Measurements from ENCODE around the gene ARID3C. TPM values are rescaled to one million over a fixed set of nuclear protein-coding genes. Genes with fewer than 3 reads are reported as not detected.

Gene ARID3C
- total RNA-seq, 1 experiment from 2014 or later = not detected

- Histone ChIP-seq H3K36me3 (ENCODE audit: low read depth) (no peaks in the 10 kb centered on the region), H3K9me3 (ENCODE audit: insufficient read depth, low read depth) (no peaks in the 10 kb centered on the region), H3K27ac (no peak overlapping the region), H3K79me2 (ENCODE audit: low read depth) (no peaks in the 10 kb centered on the region), H3F3A (ENCODE audit: insufficient read depth, low read depth) (peaks cover 4% of the 10 kb centered on the region; the same call in 1 of the 2 replicates), H3K4me3 (no peak overlapping the region), H3K4me2 (no peak overlapping the region), H3K9me2 (ENCODE audit: insufficient read depth) (no peaks in the 10 kb centered on the region), H3K27me3 (ENCODE audit: insufficient read depth, low read depth) (no peaks in the 10 kb centered on the region), H3K4me1 (replicated peaks; ENCODE audit: insufficient read depth) (no peaks in the 10 kb centered on the region), H2AFZ (no peak overlapping the region), H4K20me1 (ENCODE audit: insufficient read depth) (no peaks in the 10 kb centered on the region)
- intact Hi-C loops (cut with micrococcal nuclease; ENCODE audit: unreplicated experiment) = no loop called here
- DNase-seq = peak in 1 of 2 experiments; percentile 41
- no peak for TF ChIP-seq EZH2 (IDR thresholded peaks at IDR 0.05; ENCODE audit: low read depth)
- TF ChIP-seq, protein P1, sequence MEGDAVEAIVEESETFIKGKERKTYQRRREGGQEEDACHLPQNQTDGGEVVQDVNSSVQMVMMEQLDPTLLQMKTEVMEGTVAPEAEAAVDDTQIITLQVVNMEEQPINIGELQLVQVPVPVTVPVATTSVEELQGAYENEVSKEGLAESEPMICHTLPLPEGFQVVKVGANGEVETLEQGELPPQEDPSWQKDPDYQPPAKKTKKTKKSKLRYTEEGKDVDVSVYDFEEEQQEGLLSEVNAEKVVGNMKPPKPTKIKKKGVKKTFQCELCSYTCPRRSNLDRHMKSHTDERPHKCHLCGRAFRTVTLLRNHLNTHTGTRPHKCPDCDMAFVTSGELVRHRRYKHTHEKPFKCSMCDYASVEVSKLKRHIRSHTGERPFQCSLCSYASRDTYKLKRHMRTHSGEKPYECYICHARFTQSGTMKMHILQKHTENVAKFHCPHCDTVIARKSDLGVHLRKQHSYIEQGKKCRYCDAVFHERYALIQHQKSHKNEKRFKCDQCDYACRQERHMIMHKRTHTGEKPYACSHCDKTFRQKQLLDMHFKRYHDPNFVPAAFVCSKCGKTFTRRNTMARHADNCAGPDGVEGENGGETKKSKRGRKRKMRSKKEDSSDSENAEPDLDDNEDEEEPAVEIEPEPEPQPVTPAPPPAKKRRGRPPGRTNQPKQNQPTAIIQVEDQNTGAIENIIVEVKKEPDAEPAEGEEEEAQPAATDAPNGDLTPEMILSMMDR (conservative IDR thresholded peaks at IDR 0.05) = no peak
- CTCF ChIA-PET = no interaction called here
- POLR2A ChIA-PET (ENCODE audit: unreplicated experiment) = no interaction called here
- no TSS peak for BruUV-seq (replicated peaks)
Measured at GRCh38 chr9:34659592-34660253, 30.9 kb upstream of the ARID3C start.

DNA sequence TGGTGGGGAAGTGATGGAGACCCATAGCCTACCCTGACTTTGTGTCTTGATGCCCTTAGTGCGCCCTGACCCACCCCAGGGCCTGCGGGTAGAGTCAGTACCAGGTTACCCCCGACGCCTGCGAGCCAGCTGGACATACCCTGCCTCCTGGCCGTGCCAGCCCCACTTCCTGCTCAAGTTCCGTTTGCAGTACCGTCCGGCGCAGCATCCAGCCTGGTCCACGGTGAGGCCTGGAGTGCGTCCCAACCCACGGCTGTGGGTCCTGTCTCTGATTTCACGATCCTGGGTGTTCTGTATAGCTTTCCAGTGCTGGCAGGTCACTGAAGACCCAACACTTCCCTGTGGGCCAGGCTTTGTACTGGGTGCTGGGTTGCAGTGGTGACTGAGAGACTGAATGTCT is 29.6 kb upstream of the ARID3C start:
- no peak for TF ChIP-seq EZH2 (IDR thresholded peaks at IDR 0.05; ENCODE audit: low read depth)
- TF ChIP-seq, protein P1 (conservative IDR thresholded peaks at IDR 0.05) = no peak
- BruUV-seq (replicated peaks) = no TSS peak
- Histone ChIP-seq H3K9me2 (ENCODE audit: insufficient read depth) (no peaks in the 10 kb centered on the region), H3K36me3 (ENCODE audit: low read depth) (no peaks in the 10 kb centered on the region), H4K20me1 (ENCODE audit: insufficient read depth) (no peaks in the 10 kb centered on the region), H2AFZ (no peak overlapping the region), H3K27me3 (ENCODE audit: insufficient read depth, low read depth) (no peaks in the 10 kb centered on the region), H3K4me1 (replicated peaks; ENCODE audit: insufficient read depth) (no peaks in the 10 kb centered on the region), H3K79me2 (ENCODE audit: low read depth) (no peaks in the 10 kb centered on the region), H3K4me3 (no peak overlapping the region), H3K27ac (no peak overlapping the region), H3F3A (ENCODE audit: insufficient read depth, low read depth) (no peaks in the 10 kb centered on the region), H3K4me2 (no peak overlapping the region), H3K9me3 (ENCODE audit: insufficient read depth, low read depth) (no peaks in the 10 kb centered on the region)
- intact Hi-C loops (cut with micrococcal nuclease; ENCODE audit: unreplicated experiment) = no loop called here
- ChIA-PET POLR2A (ENCODE audit: unreplicated experiment) (no interaction called here), CTCF (no interaction called here)
- no peak for DNase-seq

- Histone ChIP-seq H3K4me1 (replicated peaks; ENCODE audit: insufficient read depth) (peaks cover 8% of the 10 kb centered on the region), H3K9me3 (ENCODE audit: insufficient read depth, low read depth) (no peaks in the 10 kb centered on the region), H3K36me3 (ENCODE audit: low read depth) (no peaks in the 10 kb centered on the region), H3K27ac (no peak overlapping the region), H3K79me2 (ENCODE audit: low read depth) (no peaks in the 10 kb centered on the region), H3K4me3 (no peak overlapping the region), H3F3A (ENCODE audit: insufficient read depth, low read depth) (no peaks in the 10 kb centered on the region), H4K20me1 (ENCODE audit: insufficient read depth) (no peaks in the 10 kb centered on the region), H3K27me3 (ENCODE audit: insufficient read depth, low read depth) (no peaks in the 10 kb centered on the region), H3K4me2 (no peak overlapping the region), H2AFZ (no peak overlapping the region), H3K9me2 (ENCODE audit: insufficient read depth) (no peaks in the 10 kb centered on the region)
- TF ChIP-seq, protein P1 (conservative IDR thresholded peaks at IDR 0.05) = no peak
- TF ChIP-seq EZH2 (IDR thresholded peaks at IDR 0.05; ENCODE audit: low read depth) = no peak
- intact Hi-C loops (cut with micrococcal nuclease; ENCODE audit: unreplicated experiment) = no loop called here
- no TSS peak for BruUV-seq (replicated peaks)
- ChIA-PET CTCF (interaction anchor here (1.4 kb wide), 1 partner anchor 10 kb away, joined by 3 read pairs; the partner anchor contains the start of gene GALT), POLR2A (ENCODE audit: unreplicated experiment) (no interaction called here)
- DNase-seq = no peak
Measured at GRCh38 chr9:34656992-34657391, 28.1 kb upstream of the ARID3C start.
